ENCODE results near the gene CRIP1.

CRIP1 gene

DNA sequence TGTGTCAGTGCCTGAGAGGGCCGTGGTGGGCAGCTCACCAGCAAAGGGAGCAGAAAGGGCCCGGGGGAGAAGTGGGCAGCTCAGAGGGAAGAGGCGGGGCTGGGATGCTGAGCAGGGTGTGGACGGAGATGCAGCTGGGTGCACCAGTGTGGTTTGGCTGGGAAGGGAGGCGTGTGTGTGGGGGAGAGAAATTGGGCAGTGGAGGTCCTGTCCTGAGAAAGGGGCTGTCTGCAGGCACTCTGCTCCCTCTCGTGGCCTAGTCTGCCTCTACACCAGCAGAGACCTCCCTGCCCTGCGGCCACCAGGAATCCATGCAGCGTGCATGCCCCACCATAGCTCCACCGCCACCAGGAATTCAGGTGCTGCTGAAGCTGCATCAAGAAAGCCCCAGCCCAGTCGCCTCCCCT lies 46.1 kb downstream of the CRIP1 start:
- H3K4me3 ChIP-seq (ENCODE audit: low read length) = no peak overlapping the region
- no peaks in the 10 kb centered on the region for H3K36me3 ChIP-seq (ENCODE audit: insufficient read depth, low read length)
- peaks cover 2% of the 10 kb centered on the region for H3K4me1 ChIP-seq (ENCODE audit: insufficient read depth, low read length)
- no peak overlapping the region for H2AFZ ChIP-seq (ENCODE audit: low read depth, low read length)
- H3K27me3 ChIP-seq (ENCODE audit: insufficient read depth, low read length) = peaks cover 20% of the 10 kb centered on the region
- no peaks in the 10 kb centered on the region for H3K9me3 ChIP-seq (ENCODE audit: low read length)

GRCh38 chr14:105533391-105533790 lies 46.7 kb downstream of the CRIP1 start:
- no peak overlapping the region for H3K4me3 ChIP-seq (ENCODE audit: low read length)
- H3K27me3 ChIP-seq (ENCODE audit: insufficient read depth, low read length) = peaks cover 20% of the 10 kb centered on the region
- H2AFZ ChIP-seq (ENCODE audit: low read depth, low read length) = no peak overlapping the region
- no peaks in the 10 kb centered on the region for H3K9me3 ChIP-seq (ENCODE audit: low read length)
- H3K36me3 ChIP-seq (ENCODE audit: insufficient read depth, low read length) = no peaks in the 10 kb centered on the region
- H3K4me1 ChIP-seq (ENCODE audit: insufficient read depth, low read length) = no peaks in the 10 kb centered on the region

- Histone ChIP-seq H3K36me3 (ENCODE audit: insufficient read depth, low read length) (no peaks in the 10 kb centered on the region), H3K4me1 (ENCODE audit: insufficient read depth, low read length) (no peaks in the 10 kb centered on the region), H3K27me3 (ENCODE audit: insufficient read depth, low read length) (peaks cover 20% of the 10 kb centered on the region), H2AFZ (ENCODE audit: low read depth, low read length) (no peak overlapping the region), H3K9me3 (ENCODE audit: low read length) (no peaks in the 10 kb centered on the region), H3K4me3 (ENCODE audit: low read length) (no peak overlapping the region)
Observed at GRCh38 chr14:105533811-105534498, 47.3 kb downstream of the CRIP1 start.

DNA sequence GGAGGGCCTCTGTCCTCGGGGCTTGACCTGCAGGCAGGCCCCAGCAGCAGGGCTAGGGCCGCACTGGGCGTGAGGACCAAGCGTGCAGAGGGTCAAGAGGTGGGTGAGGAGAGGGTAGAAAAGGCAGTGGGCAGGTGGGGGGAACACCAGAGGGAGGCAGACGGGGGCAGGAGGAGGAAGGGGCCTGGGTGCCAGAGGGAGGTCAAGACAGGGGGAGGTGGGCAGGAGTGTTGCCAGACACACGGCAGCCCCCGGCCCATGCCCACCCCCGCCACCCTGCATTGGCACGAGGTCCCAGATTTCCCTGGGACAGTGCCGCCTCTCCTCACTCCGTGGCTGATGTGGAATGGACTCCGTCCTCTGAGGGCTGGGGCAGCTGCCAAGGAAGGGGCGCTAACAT lies 47.9 kb downstream of the CRIP1 start:
- no peaks in the 10 kb centered on the region for H3K36me3 ChIP-seq (ENCODE audit: insufficient read depth, low read length)
- no peaks in the 10 kb centered on the region for H3K4me1 ChIP-seq (ENCODE audit: insufficient read depth, low read length)
- H3K4me3 ChIP-seq (ENCODE audit: low read length) = no peak overlapping the region
- H2AFZ ChIP-seq (ENCODE audit: low read depth, low read length) = no peak overlapping the region
- peaks cover 20% of the 10 kb centered on the region for H3K27me3 ChIP-seq (ENCODE audit: insufficient read depth, low read length)
- no peaks in the 10 kb centered on the region for H3K9me3 ChIP-seq (ENCODE audit: low read length)

- no peaks in the 10 kb centered on the region for H3K4me1 ChIP-seq (ENCODE audit: insufficient read depth, low read length)
- no peaks in the 10 kb centered on the region for H3K36me3 ChIP-seq (ENCODE audit: insufficient read depth, low read length)
- H3K4me3 ChIP-seq (ENCODE audit: low read length) = no peak overlapping the region
- H3K27me3 ChIP-seq (ENCODE audit: insufficient read depth, low read length) = peaks cover 20% of the 10 kb centered on the region
- no peaks in the 10 kb centered on the region for H3K9me3 ChIP-seq (ENCODE audit: low read length)
- no peak overlapping the region for H2AFZ ChIP-seq (ENCODE audit: low read depth, low read length)
Observed at GRCh38 chr14:105536051-105536450, 49.4 kb downstream of the CRIP1 start.

DNA sequence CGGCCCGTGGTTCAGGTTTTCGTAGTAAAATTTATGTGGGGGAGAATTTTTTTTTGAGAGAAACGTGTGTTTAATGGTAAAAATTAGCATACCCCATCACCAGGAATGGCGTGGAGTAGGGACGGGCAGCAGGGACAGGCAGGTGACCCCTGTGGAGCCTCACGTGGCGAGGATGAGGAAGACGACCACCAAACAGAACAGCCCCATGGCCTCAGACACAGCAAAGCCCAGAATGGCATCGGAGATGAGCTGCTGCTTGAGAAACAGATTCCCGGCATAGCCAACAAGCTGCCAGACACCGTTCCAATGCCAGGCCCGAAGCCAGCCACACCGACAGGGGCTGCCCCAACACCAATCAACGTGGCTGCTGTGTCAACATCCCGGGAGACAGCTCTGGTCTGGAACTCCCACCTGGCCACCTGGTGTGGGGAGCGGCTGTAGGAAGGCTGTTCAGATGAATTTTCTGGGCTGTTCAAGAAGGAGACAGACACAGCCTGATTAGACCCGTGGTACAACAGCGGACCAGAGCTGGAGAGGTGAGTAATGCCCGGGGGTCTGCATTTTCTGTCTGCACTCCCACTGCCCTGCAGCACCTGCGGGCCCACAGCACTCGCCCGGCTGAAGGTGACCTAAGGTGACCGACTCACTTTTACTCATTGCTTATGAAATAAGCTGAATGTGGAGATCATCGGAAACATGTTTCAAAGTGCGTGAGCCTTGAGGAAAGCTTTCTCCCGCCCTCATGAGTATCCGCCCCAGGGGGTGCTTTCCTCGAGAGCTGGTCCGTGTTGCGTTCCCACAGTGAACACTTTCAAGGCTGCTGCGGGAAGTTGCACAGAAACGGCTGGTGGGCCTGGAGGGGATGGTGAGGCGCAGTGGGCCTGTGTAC lies 50.2 kb downstream of the CRIP1 start:
- Histone ChIP-seq H2AFZ (ENCODE audit: low read depth, low read length) (no peak overlapping the region), H3K4me1 (ENCODE audit: insufficient read depth, low read length) (no peaks in the 10 kb centered on the region), H3K27me3 (ENCODE audit: insufficient read depth, low read length) (peaks cover 24% of the 10 kb centered on the region), H3K4me3 (ENCODE audit: low read length) (no peak overlapping the region), H3K9me3 (ENCODE audit: low read length) (no peaks in the 10 kb centered on the region), H3K36me3 (ENCODE audit: insufficient read depth, low read length) (no peaks in the 10 kb centered on the region)

GRCh38 chr14:105537580-105538474 lies 51.1 kb downstream of the CRIP1 start:
- no peaks in the 10 kb centered on the region for H3K4me1 ChIP-seq (ENCODE audit: insufficient read depth, low read length)
- H3K9me3 ChIP-seq (ENCODE audit: low read length) = no peaks in the 10 kb centered on the region
- H3K27me3 ChIP-seq (ENCODE audit: insufficient read depth, low read length) = peaks cover 24% of the 10 kb centered on the region
- H3K4me3 ChIP-seq (ENCODE audit: low read length) = no peak overlapping the region
- H3K36me3 ChIP-seq (ENCODE audit: insufficient read depth, low read length) = no peaks in the 10 kb centered on the region
- H2AFZ ChIP-seq (ENCODE audit: low read depth, low read length) = no peak overlapping the region
